Heart right ventricle (tissue), 16 donors: ENCODE results near the gene SHANK1. TPM values are rescaled to one million over a fixed set of nuclear protein-coding genes. Genes with fewer than 3 reads are reported as not detected.

Experiments used
- ATAC-seq, 8 donors: fragments of 200-7000 bp; cut with Tn5 transposase; one replicate each; pipeline ENCODE4 v1.9.1; 2020; ENCODE audit warnings: mild to moderate bottlenecking in 8 of 8, moderate library complexity in 8 of 8, moderate number of reproducible peaks in 1 of 8
- DNase-seq, 2 donors: peaks; one replicate each; pipeline ENCODE4 v3.0.0-alpha.2; 2020
- H3K27ac ChIP-seq, 10 donors: fragments of 200-600 bp; sonication (generic) in 2 of 10; one replicate each; pipeline versions ENCODE4 v1.5.0 to v1.8.0; 2020 to 2022; ENCODE audit warnings: mild to moderate bottlenecking in 3 of 10
- H3K27me3 ChIP-seq, 7 donors: fragments of 200-600 bp; one replicate each; pipeline ENCODE4 v1.8.0; 2021 to 2022; ENCODE audit warnings: mild to moderate bottlenecking in 2 of 7
- H3K36me3 ChIP-seq, 9 donors: fragments of 200-600 bp; sonication (generic) in 1 of 9; one replicate each; pipeline versions ENCODE4 v1.5.0 to v1.8.0; 2020 to 2022; ENCODE audit warnings: mild to moderate bottlenecking in 2 of 9
- H3K4me1 ChIP-seq, 9 donors: fragments of 200-600 bp; sonication (generic) in 1 of 9; one replicate each; pipeline versions ENCODE4 v1.5.0 to v1.8.0; 2020 to 2022; ENCODE audit warnings: mild to moderate bottlenecking in 4 of 9
- H3K4me3 ChIP-seq, 10 donors: fragments of 200-600 bp; sonication (generic) in 2 of 10; one replicate each; pipeline versions ENCODE4 v1.5.0 to v1.8.0; 2020 to 2022; ENCODE audit warnings: mild to moderate bottlenecking in 7 of 10, moderate library complexity in 2 of 10
- H3K9me3 ChIP-seq, 11 donors: fragments of 200-600 bp in 10 of 11; sonication (generic) in 2 of 11; one replicate each; pipeline versions ENCODE4 v1.5.0 to v1.8.0; 2013 to 2022; ENCODE audit warnings: mild to moderate bottlenecking in 2 of 11, control low read depth in 1 of 11, moderate library complexity in 1 of 11
- CTCF ChIP-seq, 9 donors: fragments of 200-600 bp; sonication (generic) in 2 of 9; IDR thresholded peaks; one replicate each; pipeline versions ENCODE4 v1.5.0 to v1.8.0; 2021 to 2022; ENCODE audit warnings: antibody characterized with exemption in 9 of 9, mild to moderate bottlenecking in 5 of 9, moderate library complexity in 1 of 9
- WGBS, 2 donors: extraction: QIAGEN DNeasy Blood & Tissue Kit; methylation state at CpG; one replicate each; pipeline ENCODE4 v1.1.7; 2013; ENCODE audit warnings: inconsistent platforms in 1 of 2; 5-methylcytosine and 5-hydroxymethylcytosine counted together
- intact Hi-C, 10 donors: fragments of 100-400 bp; cut with DNase I; formaldehyde crosslinking; loops; one replicate each; pipeline versions ENCODE4 v1.11.1 to v1.14.2; 2022
- polyA plus RNA-seq, 2 donors: library from polyadenylated mRNA; stranded (reverse); fragments of 200-250 nt; gene quantifications; one replicate each; pipeline ENCODE4 v1.2.3, GENCODE V29; 2013
- total RNA-seq, 10 donors: library from RNA; stranded (reverse); fragmentation: NEBNext Ultra II Directional in 3 of 10; extraction: Animal tissue kit (Norgen Biotek cat#: 25700) in 3 of 10; gene quantifications; one replicate each; pipeline versions ENCODE4 v1.2.1 to v1.2.4, GENCODE V29; 2021 to 2023
- donor health status: Arrhythmogenic right ventricular cardiomyopathy.
- donor health status: ischemic (EF 13 %, LVEDD 7.1; RV severe dilation, severe dysfunction).
- donor health status: healthy with polysubstance abuse.
- donor health status: DM: no; HTN: yes; CAD: no.
- donor health status: DM: no; HTN: no; CAD: no.
- donor health status: ischemic (EF 25% LVEDD 6.9; RV normal size, moderate dysfunction).
- donor health status: ischemic (EF 25% LVEDD 5.7; RV mildly dilated, moderate dysfunction).
- donor health status: healthy.
- donor health status: DM: yes; HTN: yes; CAD: no.
- donor health status: Ischemic cardiomyopathy.
- donor health status: ischemic (EF 35%, LVEDD 5.7; RV mildly dilated, moderate dysfunction).
- donor health status: nonischemic (EF 11% LVEDD 7.7; RV severe dilation, severe dysfunction).
- donor health status: DM: yes; HTN: yes; CAD: no.
- donor health status: PGD.
- donor health status: ischemic (EF 29% LVEDD 5.4; RV normal size, mild dysfunction).
- donor health status: nonischemic (EF 23%, LVEDD 6.1; RV moderate dilation, normal function).

The SHANK1 gene
- total and polyA plus RNA-seq, 12 donors, result 0.07 to 1.5 (median 0.37) TPM; not detected in 1

DNA sequence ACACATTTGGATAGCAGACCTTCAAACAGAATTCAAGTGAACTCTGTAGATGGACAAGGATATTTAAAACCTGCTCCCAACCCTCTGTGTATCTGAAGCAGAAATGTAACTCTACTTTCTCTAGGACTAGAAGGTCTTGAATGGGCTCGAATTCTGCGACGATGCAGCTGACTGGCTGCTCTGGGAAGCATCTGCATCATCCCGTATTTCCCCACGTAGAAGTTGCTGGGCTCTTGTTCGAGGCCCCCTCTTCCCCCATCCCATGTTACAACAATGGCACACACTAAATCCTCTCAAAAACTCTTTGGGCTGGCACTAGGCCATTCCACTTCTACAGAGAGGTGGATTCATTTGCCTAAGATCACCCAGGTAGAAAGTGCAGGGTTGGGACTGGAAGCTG lies 55.4 kb downstream of the SHANK1 start:
- Histone ChIP-seq H3K36me3 (no peaks in the 10 kb centered on the region), H3K4me3 (no peak overlapping the region), H3K4me1 (peaks cover 0 to 15% (median 7%) of the 10 kb centered on the region in 9 donors), H3K27me3 (peaks cover 3 to 95% (median 85%) of the 10 kb centered on the region in 7 donors), H3K27ac (no peak overlapping the region), H3K9me3 (no peaks in the 10 kb centered on the region)
- TF ChIP-seq CTCF (IDR thresholded peaks at IDR 0.05), result no peak
- WGBS, 2 donors, result 83 to 90% methylated on average over 6 of the region's 6 CpGs
- DNase-seq (no peak), ATAC-seq (no peak)
- intact Hi-C loops, result no loop called here

DNA sequence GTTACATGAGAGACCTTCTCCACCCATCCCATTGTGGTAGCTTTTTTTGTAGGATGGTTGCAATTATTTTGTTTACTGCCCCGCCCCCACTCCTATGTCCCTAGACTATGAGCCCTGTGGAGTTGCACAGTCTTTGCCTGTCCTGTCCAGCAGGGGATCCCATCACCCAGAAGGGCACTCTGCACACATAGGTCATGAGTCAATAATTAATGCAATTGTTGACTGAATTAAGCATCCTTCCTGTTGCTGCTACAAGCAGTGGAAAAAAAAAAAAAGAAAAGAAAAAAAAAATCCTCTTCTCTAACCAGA lies 56.2 kb downstream of the SHANK1 start:
- no peak for TF ChIP-seq CTCF (IDR thresholded peaks at IDR 0.05)
- Histone ChIP-seq H3K9me3 (no peaks in the 10 kb centered on the region), H3K36me3 (no peaks in the 10 kb centered on the region), H3K27ac (no peak overlapping the region), H3K27me3 (peaks cover 9 to 96% (median 86%) of the 10 kb centered on the region in 7 donors), H3K4me1 (peaks cover 0 to 23% (median 14%) of the 10 kb centered on the region in 9 donors), H3K4me3 (no peak overlapping the region)
- no peak for ATAC-seq
- DNase-seq, result no peak
- intact Hi-C loops, result no loop called here
- 88 to 93% methylated on average over 1 of the region's 1 CpG for WGBS, 2 donors

- intact Hi-C loops, result no loop called here
- no peak overlapping the region for H3K27ac ChIP-seq
- peaks cover 0 to 29% (median 16%) of the 10 kb centered on the region in 9 donors for H3K4me1 ChIP-seq
- H3K36me3 ChIP-seq, result no peaks in the 10 kb centered on the region
- no peak overlapping the region for H3K4me3 ChIP-seq
- ATAC-seq (no peak), DNase-seq (no peak)
- WGBS, 2 donors, result 38 to 57% methylated on average over 15 to 16 of the region's 16 CpGs
- H3K9me3 ChIP-seq, result no peaks in the 10 kb centered on the region
- no peak for TF ChIP-seq CTCF (IDR thresholded peaks at IDR 0.05)
- H3K27me3 ChIP-seq, result peaks cover 8 to 96% (median 86%) of the 10 kb centered on the region in 7 donors
Measured at GRCh38 chr19:50662651-50663481, 56.7 kb downstream of the SHANK1 start.

- Histone ChIP-seq H3K27ac (no peak overlapping the region), H3K4me1 (peaks cover 0 to 25% (median 16%) of the 10 kb centered on the region in 9 donors), H3K27me3 (peaks cover 5 to 93% (median 85%) of the 10 kb centered on the region in 7 donors), H3K36me3 (no peaks in the 10 kb centered on the region), H3K9me3 (no peaks in the 10 kb centered on the region), H3K4me3 (no peak overlapping the region)
- DNase-seq, result no peak
- intact Hi-C loops, result no loop called here
- no peak for ATAC-seq
- WGBS, 2 donors, result 53 to 63% methylated on average over 49 of the region's 49 CpGs
- TF ChIP-seq CTCF (IDR thresholded peaks at IDR 0.05), result no peak
Measured at GRCh38 chr19:50661766-50662650, 57.6 kb downstream of the SHANK1 start.
